NCI-H526 treated with DMSO at 0.1 percent for 48 hours (cell line): ENCODE results near the gene TTC22.
"Not testable (repeated sequence)": the region's sequence is repeated elsewhere in the genome, so short reads cannot be mapped to it uniquely, and the experiment has no call there.

Experiments
- DNase-seq: peaks from one replicate; lab custom pipeline; 2025; lab: John Stamatoyannopoulos, UW

Gene TTC22

GRCh38 chr1:54784066-54784465 is 17.1 kb downstream of the TTC22 start:
- DNase-seq, result no peak

- no peak for DNase-seq
These were observed 18.5 kb downstream of the TTC22 start for GRCh38 chr1:54782588-54782987.

GRCh38 chr1:54782156-54782555 is 19.0 kb downstream of the TTC22 start:
- no peak for DNase-seq

DNA sequence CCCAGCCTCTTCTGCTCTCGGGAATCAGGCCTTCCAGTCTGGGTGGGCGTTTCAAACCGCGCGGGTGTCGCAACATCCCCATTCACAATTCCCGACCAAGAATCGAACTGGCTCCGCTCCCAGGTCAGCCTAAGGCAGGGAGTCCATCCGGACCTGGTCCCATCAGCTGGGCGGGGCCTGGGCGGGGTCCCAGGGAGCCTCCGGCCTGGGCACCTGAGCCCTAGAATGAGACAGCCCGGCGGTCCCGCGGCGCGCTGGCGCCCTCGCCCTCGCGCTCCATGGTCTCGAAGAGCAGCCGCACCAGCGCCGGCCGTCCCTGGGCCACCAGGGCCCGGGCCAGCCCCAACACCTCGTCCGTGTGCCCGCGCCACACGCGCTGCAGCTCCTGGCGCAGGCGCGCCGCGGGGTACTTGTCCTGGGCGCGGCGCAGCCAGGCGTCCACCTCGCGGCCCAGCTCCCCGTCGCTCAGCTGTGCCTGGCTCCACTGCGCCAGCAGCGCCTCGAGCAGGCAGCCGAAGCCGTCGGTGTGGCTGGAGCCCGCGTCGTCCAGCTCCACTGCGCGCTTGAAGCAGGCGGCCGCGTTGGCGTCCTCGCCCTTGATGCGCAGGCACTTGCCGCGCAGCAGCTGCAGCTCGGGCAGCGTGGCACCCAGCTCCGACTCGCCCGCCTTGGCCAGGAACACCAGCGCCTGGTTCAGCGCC is 19.9 kb downstream of the TTC22 start:
- DNase-seq, result no peak

DNA sequence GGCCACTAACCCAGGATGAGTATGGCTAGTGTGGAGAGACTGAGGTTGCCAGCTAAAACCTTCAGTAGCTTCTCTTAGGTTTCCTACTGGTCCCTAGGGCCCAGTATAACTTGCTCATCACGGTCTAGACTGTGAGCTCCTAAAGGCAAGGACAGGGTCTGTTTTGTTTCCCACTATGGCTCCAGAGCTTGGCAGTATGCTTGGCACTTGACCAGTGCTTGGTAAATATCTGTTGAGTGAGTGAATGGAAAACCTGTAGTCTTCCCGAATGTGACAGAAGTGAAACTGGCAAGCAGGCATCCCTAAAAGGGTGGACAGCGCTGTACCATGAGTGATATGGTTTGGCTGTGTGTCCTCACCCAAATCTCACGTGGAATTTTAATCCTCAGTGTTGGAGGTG is 23.7 kb downstream of the TTC22 start:
- no peak for DNase-seq

DNA sequence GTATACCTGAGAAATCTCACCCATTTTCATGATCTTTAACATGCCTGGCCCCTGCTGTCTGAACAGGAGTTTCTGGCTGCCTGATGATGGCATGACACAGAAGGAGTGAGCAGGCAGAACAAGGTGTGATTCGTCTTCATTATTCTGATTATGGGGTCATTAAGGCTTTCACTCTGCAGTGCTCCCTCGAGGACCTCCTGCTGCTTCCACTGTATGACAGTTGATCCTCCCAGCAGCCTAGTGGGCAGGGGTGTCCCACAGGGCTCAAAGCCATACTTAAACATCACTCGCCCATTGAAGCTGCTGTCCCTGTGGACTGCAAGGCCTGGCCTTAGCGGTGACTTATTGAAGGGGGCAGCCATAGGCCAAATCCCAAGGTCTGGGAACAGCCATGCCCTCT is 24.1 kb downstream of the TTC22 start:
- DNase-seq, result no peak

GRCh38 chr1:54775828-54776721 is 25.0 kb downstream of the TTC22 start:
- DNase-seq, result not testable (repeated sequence)

DNA sequence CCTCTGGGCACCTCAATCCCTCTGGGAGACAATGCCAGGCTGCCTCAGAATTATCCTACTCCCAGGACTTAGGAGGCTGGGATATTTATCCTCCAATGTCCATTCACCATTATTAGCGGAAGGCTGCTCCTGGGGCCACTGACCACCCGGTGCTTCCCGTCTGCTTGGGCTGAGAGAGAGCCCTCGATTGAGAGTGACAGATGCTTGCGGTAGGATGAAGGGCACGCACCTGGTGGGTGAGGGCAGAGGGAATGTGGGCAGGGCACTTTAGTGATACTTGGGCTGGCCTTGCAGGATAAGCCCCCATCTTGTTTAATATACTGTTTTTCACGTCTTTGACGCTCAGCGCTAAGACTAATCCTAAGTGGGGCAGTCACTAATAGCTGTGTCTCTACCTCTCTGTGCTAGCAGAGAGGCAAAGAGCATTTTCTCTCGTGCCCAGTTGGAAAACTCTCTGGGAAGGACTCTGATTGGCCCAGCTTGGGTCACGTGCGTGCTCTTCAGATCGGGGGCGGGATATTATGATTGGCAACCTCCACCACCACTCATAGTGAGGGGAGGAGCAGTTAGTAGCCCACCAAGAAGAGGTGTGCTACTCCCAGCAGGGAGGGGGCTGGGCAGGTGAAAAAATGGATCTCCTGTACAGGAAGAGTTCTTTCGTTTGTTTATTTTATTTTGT is 26.2 kb downstream of the TTC22 start:
- no peak for DNase-seq

DNA sequence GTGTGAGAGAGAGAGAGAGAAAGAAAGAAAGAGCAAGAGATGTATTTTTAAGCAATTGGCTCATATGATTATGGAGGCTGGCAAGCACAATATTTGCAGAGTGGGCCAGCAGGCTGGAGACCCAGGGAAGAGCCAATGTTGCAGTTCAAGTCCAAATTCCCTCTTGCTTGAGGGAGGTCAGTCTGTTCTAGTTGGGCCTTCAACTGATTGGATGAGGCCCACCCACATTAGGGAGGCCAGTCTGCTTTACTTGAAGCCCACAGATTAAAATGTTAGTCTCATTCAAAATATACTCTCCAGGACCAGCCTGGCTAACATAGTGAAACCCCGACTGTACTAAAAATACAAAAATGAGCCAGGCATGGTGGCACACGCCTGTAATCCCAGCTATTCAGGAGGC is 28.2 kb downstream of the TTC22 start:
- no peak for DNase-seq

- no peak for DNase-seq
These were observed 33.0 kb downstream of the TTC22 start for GRCh38 chr1:54768093-54768492.

GRCh38 chr1:54767526-54767925 is 33.6 kb downstream of the TTC22 start:
- DNase-seq, result no peak

GRCh38 chr1:54766726-54767125 is 34.4 kb downstream of the TTC22 start:
- no peak for DNase-seq

DNA sequence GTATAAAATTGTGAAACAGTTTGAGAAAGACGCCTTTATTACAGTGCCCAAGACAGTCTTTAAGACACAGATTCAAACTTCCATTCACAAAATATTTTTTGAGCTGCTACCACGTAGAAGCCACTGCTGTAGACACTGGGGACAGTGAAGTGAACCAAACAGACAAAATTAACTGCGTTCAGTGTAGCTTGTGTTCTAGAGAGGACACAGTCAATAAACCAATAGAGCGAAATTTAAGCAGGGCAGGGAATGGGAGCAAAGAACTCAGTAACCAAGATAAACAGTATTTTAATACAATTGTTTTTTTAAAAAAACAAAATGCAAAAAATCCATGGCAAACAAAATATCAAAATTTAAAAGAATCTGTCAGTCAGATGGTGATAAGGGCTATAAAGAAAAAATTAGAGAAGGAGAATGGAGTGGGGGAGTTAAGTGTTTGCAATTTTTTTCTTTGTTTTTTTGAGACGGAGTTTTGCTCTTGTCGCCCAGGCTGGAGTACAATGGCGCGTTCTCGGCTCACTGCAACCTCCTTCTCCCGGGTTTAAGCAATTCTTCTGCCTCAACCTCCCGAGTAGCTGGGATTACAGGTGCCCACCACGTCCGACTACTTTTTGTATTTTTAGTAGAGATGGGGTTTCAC is 36.1 kb downstream of the TTC22 start:
- no peak for DNase-seq

DNA sequence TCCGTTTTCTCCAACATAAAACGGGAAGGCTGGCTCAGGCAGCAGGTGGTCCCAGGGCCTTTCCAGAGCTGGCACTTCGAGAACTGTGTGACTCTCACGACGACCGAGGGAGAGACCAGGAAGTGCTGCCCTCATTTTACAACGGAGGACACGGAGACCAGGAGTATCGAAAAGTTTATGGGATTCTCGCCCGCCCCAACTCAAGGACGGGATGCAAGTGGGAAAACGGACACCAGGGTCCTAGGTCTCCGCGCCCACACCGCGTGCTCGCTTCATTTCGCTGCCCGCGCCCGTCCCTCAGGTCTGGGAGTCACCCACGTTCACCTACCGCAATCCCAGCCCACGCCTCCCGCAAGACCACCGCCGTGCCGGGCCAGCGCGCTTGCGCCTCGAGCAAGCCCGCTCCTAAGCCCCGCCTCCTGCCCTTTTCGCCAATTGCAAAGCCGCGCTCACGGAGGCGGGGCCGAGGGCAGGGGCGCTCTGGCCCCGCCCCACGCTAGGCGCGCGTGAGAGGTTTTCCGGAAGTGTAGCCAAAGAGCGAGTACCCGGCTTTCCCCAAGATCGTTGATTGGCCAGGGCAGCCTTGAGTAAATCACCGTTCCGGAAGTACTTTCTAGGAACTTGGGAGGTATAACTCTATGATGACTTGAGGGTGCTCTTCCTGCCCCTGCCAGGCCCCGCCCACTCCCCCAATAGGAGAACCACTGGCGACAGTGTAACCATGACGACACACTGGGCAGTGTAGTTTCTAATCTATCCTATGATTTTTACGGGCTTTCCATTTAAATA is 36.8 kb downstream of the TTC22 start, which contains the start of gene PARS2:
PARS2 (minus strand) TSS at position 391 of the 789 bp plus-strand sequence. CDS start 5,362 bp downstream, outside the sequence.
- DNase-seq, result peak; percentile 99

DNA sequence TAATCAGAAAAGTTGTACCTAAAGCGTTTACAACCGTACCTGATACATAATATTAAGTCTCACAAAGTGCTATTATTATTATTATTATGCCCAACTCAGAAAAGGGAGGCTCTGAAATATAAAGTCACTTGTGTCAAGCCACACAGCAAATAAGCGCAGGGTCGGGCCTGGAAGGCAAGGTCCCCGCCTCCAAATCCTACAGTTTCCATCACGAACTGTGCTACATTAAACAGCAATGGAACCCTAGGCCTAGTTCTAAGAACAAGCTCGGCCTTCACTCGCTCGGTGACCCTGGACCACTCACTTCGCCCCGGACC is 37.3 kb downstream of the TTC22 start:
- DNase-seq, result no peak

GRCh38 chr1:54758678-54759348 is 42.3 kb downstream of the TTC22 start:
- no peak for DNase-seq

- DNase-seq, result no peak
These were observed 43.3 kb downstream of the TTC22 start for GRCh38 chr1:54757833-54758232.

- no peak for DNase-seq
These were observed 46.4 kb downstream of the TTC22 start for GRCh38 chr1:54754486-54755285.

- DNase-seq, result no peak
These were observed 47.1 kb downstream of the TTC22 start for GRCh38 chr1:54754045-54754444.

- no peak for DNase-seq
These were observed 49.7 kb downstream of the TTC22 start for GRCh38 chr1:54751426-54751825.
